ENCODE results near the gene CERS1. TPM values are rescaled to one million over a fixed set of nuclear protein-coding genes. Genes with fewer than 3 reads are reported as not detected.
A peak's percentile ranks its signal among the peaks of the same experiment; 100 is the strongest.

The CERS1 gene
- total and polyA plus RNA-seq, 2 experiments from 2014 or later: 0.38 to 0.54 TPM

DNA sequence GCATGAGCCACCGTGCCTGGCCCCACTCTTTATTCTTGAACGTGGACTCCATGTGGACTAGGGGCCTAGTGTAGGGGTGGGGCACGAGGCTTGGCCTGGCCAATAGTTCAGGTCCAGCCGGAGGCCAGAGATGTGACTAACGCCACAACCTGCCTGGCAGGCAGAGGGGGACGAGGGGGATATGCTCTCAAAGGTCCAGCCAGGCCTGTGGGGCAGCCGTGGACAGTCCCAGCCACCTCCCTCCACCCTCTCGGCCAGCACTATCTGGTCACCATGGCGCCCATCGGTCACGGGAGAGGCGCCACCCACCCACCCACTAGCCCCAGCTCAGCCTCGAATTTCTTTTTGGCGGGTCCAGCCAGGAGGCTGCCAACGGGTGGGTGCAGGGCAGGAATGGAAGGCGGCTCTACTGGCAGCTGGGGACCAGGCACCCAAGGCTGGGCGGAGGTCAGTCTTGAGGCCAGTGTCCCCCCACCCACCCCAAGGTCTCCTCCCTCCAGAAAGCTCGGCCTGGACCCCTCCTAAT lies 2.2 kb upstream of the CERS1 start:
- no peaks in the 10 kb centered on the region for H3K9me3 ChIP-seq (ENCODE audit: low read depth)
- no peak overlapping the region for H3K9ac ChIP-seq
- H3K9me2 ChIP-seq (ENCODE audit: insufficient read depth): no peaks in the 10 kb centered on the region
- H3F3A ChIP-seq (ENCODE audit: insufficient read depth): no peaks in the 10 kb centered on the region
- H3K4me1 ChIP-seq (ENCODE audit: insufficient read depth): no peaks in the 10 kb centered on the region
- H3K27ac ChIP-seq: no peak overlapping the region
- TF ChIP-seq EZH2phosphoT487 (IDR thresholded peaks at IDR 0.05; ENCODE audit: insufficient read depth, low read depth) (no peak), EZH2 (IDR thresholded peaks at IDR 0.05; ENCODE audit: insufficient read depth, poor library complexity, severe bottlenecking) (no peak)
- H3K36me3 ChIP-seq (ENCODE audit: low read depth): no peaks in the 10 kb centered on the region
- H3K79me2 ChIP-seq (ENCODE audit: insufficient read depth): no peaks in the 10 kb centered on the region
- in situ Hi-C loops (cut with MboI): no loop called here
- WGBS, 2 experiments (ENCODE audit: low coverage in 1 of 2, low lambda C conversion rate in 2 of 2, missing lambda C conversion rate in 2 of 2): 36 to 63% methylated on average over 11 to 17 of the region's 18 CpGs
- H3K4me3 ChIP-seq: no peak overlapping the region
- no peak overlapping the region for H3K4me2 ChIP-seq (ENCODE audit: unreplicated experiment)
- H3K27me3 ChIP-seq (replicated peaks; ENCODE audit: insufficient read depth): no peaks in the 10 kb centered on the region
- peak; percentile 35 for DNase-seq
- H4K20me1 ChIP-seq (ENCODE audit: insufficient read depth): no peaks in the 10 kb centered on the region
- no peak overlapping the region for H2AFZ ChIP-seq

DNA sequence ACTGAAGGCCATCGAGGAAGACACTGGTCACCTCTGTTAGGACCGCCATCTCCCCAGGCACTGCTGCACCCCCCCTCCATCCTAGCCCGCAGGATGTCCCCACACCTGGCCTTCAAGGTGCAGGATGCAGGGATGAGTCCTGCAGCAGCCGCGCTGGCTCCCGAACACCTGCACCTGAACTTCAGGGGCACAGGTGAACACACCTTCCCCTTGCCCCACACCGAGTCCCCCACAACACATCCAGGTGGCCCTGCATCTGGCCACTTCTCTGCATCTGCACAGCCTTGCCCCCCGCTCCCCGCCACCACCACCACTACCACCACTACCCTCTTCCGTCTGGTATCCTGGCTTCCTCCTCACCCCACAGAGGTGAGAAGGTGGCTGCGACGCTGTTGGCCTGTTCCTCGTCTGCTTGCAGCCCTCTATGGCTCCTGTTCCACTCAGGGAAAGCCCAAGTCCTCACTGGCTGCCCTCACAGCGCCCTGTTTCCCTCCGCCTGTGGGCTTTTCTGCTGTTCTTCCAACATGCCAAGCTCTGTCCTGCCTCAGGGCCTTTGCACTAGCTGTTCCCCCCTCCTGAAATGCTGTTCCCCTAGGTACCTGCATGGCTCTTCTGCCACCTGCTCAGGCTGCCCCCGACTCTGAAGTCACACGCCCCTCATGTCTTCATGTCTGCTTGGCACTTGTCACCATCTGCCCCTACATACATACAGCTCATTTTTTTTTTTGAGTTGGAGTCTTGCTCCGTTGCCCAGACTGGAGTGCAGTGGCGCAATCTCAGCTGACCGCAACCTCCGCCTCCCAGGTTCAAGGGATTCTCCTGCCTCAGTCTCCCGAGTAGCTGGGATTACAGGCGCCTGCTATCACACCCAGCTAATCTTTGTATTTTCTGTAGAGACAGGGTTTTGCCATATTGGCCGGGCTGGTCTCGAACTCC lies 1.4 kb upstream of the CERS1 start:
- 84 to 87% methylated on average over 25 of the region's 25 CpGs for WGBS, 2 experiments (ENCODE audit: low coverage in 1 of 2, low lambda C conversion rate in 2 of 2, missing lambda C conversion rate in 2 of 2)
- H3K79me2 ChIP-seq (ENCODE audit: insufficient read depth): no peaks in the 10 kb centered on the region
- no peaks in the 10 kb centered on the region for H3K9me2 ChIP-seq (ENCODE audit: insufficient read depth)
- no peak for DNase-seq
- H3K9ac ChIP-seq: no peak overlapping the region
- in situ Hi-C loops (cut with MboI): no loop called here
- H3K36me3 ChIP-seq (ENCODE audit: low read depth): no peaks in the 10 kb centered on the region
- TF ChIP-seq EZH2phosphoT487 (IDR thresholded peaks at IDR 0.05; ENCODE audit: insufficient read depth, low read depth) (no peak), EZH2 (IDR thresholded peaks at IDR 0.05; ENCODE audit: insufficient read depth, poor library complexity, severe bottlenecking) (no peak)
- H3K4me1 ChIP-seq (ENCODE audit: insufficient read depth): no peaks in the 10 kb centered on the region
- H3K27ac ChIP-seq: no peak overlapping the region
- H3K4me3 ChIP-seq: no peak overlapping the region
- no peaks in the 10 kb centered on the region for H4K20me1 ChIP-seq (ENCODE audit: insufficient read depth)
- H2AFZ ChIP-seq: no peak overlapping the region
- no peaks in the 10 kb centered on the region for H3K27me3 ChIP-seq (replicated peaks; ENCODE audit: insufficient read depth)
- H3K9me3 ChIP-seq (ENCODE audit: low read depth): no peaks in the 10 kb centered on the region
- H3F3A ChIP-seq (ENCODE audit: insufficient read depth): no peaks in the 10 kb centered on the region
- H3K4me2 ChIP-seq (ENCODE audit: unreplicated experiment): no peak overlapping the region

DNA sequence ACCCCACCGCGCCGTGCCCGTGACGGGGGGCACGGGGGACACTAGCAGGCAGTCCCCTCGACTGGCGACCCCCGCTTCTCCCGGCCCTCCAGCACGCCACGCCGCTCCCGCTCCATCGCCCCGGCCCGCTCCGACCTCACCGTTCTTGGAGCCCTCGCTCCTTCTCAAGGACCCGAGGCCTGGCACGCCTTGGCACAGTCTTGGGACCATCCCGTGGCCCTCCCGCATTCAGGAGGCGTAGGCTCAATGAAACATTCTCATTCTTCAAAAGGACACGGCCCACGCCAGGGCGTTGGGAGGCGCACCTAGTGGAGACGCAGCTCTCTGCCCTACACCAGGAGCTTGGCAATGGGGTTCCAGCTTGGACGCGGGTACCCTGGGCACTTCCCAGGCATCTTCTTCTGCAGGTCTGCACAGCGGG lies 473 bp upstream of the CERS1 start:
- Histone ChIP-seq H3K4me1 (ENCODE audit: insufficient read depth) (no peaks in the 10 kb centered on the region), H3F3A (ENCODE audit: insufficient read depth) (no peaks in the 10 kb centered on the region), H3K4me2 (ENCODE audit: unreplicated experiment) (peak overlapping the region; percentile 25), H3K4me3 (0 out of 2 replicates have a peak overlapping the region, but pooled peaks have one; percentile 23), H3K9ac (no peak overlapping the region), H2AFZ (no peak overlapping the region), H3K27ac (no peak overlapping the region), H3K79me2 (ENCODE audit: insufficient read depth) (no peaks in the 10 kb centered on the region), H3K36me3 (ENCODE audit: low read depth) (no peaks in the 10 kb centered on the region), H4K20me1 (ENCODE audit: insufficient read depth) (no peaks in the 10 kb centered on the region), H3K9me2 (ENCODE audit: insufficient read depth) (no peaks in the 10 kb centered on the region), H3K9me3 (ENCODE audit: low read depth) (no peaks in the 10 kb centered on the region), H3K27me3 (replicated peaks; ENCODE audit: insufficient read depth) (no peaks in the 10 kb centered on the region)
- DNase-seq: peak; percentile 49
- TF ChIP-seq EZH2phosphoT487 (IDR thresholded peaks at IDR 0.05; ENCODE audit: insufficient read depth, low read depth) (no peak), EZH2 (IDR thresholded peaks at IDR 0.05; ENCODE audit: insufficient read depth, poor library complexity, severe bottlenecking) (no peak)
- WGBS, 2 experiments (ENCODE audit: low coverage in 1 of 2, low lambda C conversion rate in 2 of 2, missing lambda C conversion rate in 2 of 2): 6 to 13% methylated on average over 21 to 33 of the region's 33 CpGs
- in situ Hi-C loops (cut with MboI): no loop called here

DNA sequence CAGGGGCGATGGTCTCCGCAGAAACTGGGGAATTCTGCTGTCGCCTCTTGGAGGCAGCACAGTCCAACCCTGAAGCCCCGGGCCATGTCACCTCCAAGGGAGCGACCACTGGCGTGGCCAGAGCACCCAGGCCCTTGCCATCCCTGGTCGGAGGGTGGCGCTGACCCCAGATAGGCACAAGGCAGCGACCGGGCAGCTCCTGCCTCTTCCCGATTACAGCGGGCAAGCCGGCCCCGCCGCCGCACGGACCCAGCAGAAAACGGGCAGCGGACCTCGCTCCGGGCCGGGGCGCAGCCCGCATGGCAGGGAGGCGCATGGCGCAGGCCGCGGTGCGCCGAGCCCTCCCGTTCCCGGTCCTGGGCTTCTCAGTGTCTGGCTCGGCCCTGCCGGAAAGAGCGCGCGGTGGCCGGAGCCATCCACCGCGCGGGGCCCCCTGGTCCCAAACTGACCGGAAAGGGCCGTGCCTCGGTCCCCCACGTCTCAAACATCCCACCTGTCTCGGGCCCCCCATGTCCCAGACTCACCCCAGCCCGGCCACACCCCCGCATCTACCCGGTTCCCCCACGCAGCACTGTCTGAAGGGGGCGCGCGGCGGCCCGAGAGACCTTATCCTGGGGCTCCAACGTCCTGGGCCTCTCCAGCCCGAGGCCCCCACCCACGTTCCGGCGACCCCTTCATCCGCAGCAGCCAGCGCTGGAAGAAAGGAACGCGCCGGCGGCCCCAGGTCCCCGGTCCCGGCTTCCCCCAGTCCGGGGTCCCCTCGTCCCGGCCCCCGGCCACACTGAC lies 727 bp downstream of the CERS1 start:
- 0 to 1% methylated on average over 17 to 55 of the region's 72 CpGs for WGBS, 2 experiments (ENCODE audit: low coverage in 1 of 2, low lambda C conversion rate in 2 of 2, missing lambda C conversion rate in 2 of 2)
- peak overlapping the region; percentile 64 for H3K4me3 ChIP-seq
- in situ Hi-C loops (cut with MboI): no loop called here

More for the DNA sequence above, 727 bp downstream of the CERS1 start:
- no peaks in the 10 kb centered on the region for H3K9me3 ChIP-seq (ENCODE audit: low read depth)
- DNase-seq: peak; percentile 59
- no peak overlapping the region for H3K27ac ChIP-seq
- peak overlapping the region; percentile 58 for H2AFZ ChIP-seq
- peak overlapping the region; percentile 58 for H3K4me2 ChIP-seq (ENCODE audit: unreplicated experiment)
- H3K79me2 ChIP-seq (ENCODE audit: insufficient read depth): no peaks in the 10 kb centered on the region
- H4K20me1 ChIP-seq (ENCODE audit: insufficient read depth): no peaks in the 10 kb centered on the region
- no peaks in the 10 kb centered on the region for H3K36me3 ChIP-seq (ENCODE audit: low read depth)
- H3F3A ChIP-seq (ENCODE audit: insufficient read depth): no peaks in the 10 kb centered on the region
- H3K4me1 ChIP-seq (ENCODE audit: insufficient read depth): no peaks in the 10 kb centered on the region
- H3K9ac ChIP-seq: no peak overlapping the region
- H3K9me2 ChIP-seq (ENCODE audit: insufficient read depth): no peaks in the 10 kb centered on the region
- H3K27me3 ChIP-seq (replicated peaks; ENCODE audit: insufficient read depth): no peaks in the 10 kb centered on the region
- no peak for TF ChIP-seq EZH2 (IDR thresholded peaks at IDR 0.05; ENCODE audit: insufficient read depth, poor library complexity, severe bottlenecking)
- TF ChIP-seq EZH2phosphoT487 (IDR thresholded peaks at IDR 0.05; ENCODE audit: insufficient read depth, low read depth): no peak
